OCI-LY7 (cell line): Measurements from ENCODE around the gene IHH. TPM values are rescaled to one million over a fixed set of nuclear protein-coding genes. Genes with fewer than 3 reads are reported as not detected.

Experiments used
- Bru-seq: library from RNA; stranded (reverse); fragments of 400-500 nt; gene quantifications from one replicate; lab custom pipeline; 2021; lab: Mats Ljungman, UMichigan
- BruChase-seq, 2 experiments: library from RNA; stranded (reverse); fragments of 400-500 nt; gene quantifications; one replicate each; lab custom pipeline; 2021; lab: Mats Ljungman, UMichigan
- BruUV-seq: library from RNA; stranded (reverse); fragments of 400-500 nt; replicated peaks from 2 replicates; lab custom pipeline; 2021; lab: Mats Ljungman, UMichigan
- CTCF ChIA-PET: fragments of 300-600 bp; sonication (Branson Sonifier 250); formaldehyde crosslinking; loops from one replicate; lab custom pipeline; 2022; ENCODE audit warnings: antibody characterized with exemption; ENCODE audit not compliant: unreplicated experiment; lab: Charles Lee
- POLR2A ChIA-PET: fragments of 300-600 bp; sonication (Branson Sonifier 250); formaldehyde crosslinking; loops from one replicate; lab custom pipeline; 2022; ENCODE audit warnings: antibody characterized with exemption; lab: Charles Lee
- DNase-seq: peaks from one replicate; pipeline ENCODE4 v3.0.0-alpha.2; 2015; ENCODE audit warnings: low spot score
- H2AFZ ChIP-seq: fragments of 200-600 bp; sonication (generic), shearing (Covaris generic); 2 replicates; pipeline ENCODE4 v1.6.1; 2014; ENCODE audit warnings: mild to moderate bottlenecking, antibody characterized with exemption, low read length, moderate library complexity
- H3K27ac ChIP-seq: fragments of 200-600 bp; sonication (generic); 2 replicates; pipeline ENCODE4 v1.5.1; 2014; ENCODE audit warnings: mixed run types, low read depth, mild to moderate bottlenecking, moderate library complexity, low read length, inconsistent platforms; ENCODE audit not compliant: poor library complexity, severe bottlenecking
- H3K36me3 ChIP-seq: fragments of 200-600 bp; sonication (generic); 2 replicates; pipeline ENCODE4 v1.6.1; 2014; ENCODE audit warnings: mild to moderate bottlenecking, antibody characterized with exemption, low read length, moderate library complexity, mixed read lengths; ENCODE audit not compliant: insufficient read depth
- H3K4me1 ChIP-seq: fragments of 200-600 bp; sonication (generic); 2 replicates; pipeline ENCODE4 v1.5.1; 2014; ENCODE audit warnings: mild to moderate bottlenecking, low read length; ENCODE audit not compliant: insufficient read depth, poor library complexity, severe bottlenecking
- H3K4me2 ChIP-seq: fragments of 200-600 bp; sonication (generic); 2 replicates; pipeline ENCODE4 v1.6.1; 2014; ENCODE audit warnings: mild to moderate bottlenecking, low read length
- H3K4me3 ChIP-seq: fragments of 200-600 bp; sonication (generic); 2 replicates; pipeline ENCODE4 v1.5.1; 2014; ENCODE audit warnings: mild to moderate bottlenecking, low read depth, low read length; ENCODE audit not compliant: poor library complexity, severe bottlenecking
- H3K79me2 ChIP-seq: fragments of 200-600 bp; sonication (generic); 2 replicates; pipeline ENCODE4 v1.6.1; 2016; ENCODE audit warnings: low read depth, mild to moderate bottlenecking, low read length, moderate library complexity, mixed read lengths; ENCODE audit not compliant: insufficient read depth
- H3K9me2 ChIP-seq: fragments of 200-600 bp; sonication (generic); 2 replicates; pipeline ENCODE4 v1.6.1; 2016; ENCODE audit warnings: mild to moderate bottlenecking, low read length, mixed read lengths; ENCODE audit not compliant: insufficient read depth
- H3K9me3 ChIP-seq: fragments of 200-600 bp; sonication (generic); 2 replicates; pipeline ENCODE4 v1.6.1; 2014; ENCODE audit warnings: mild to moderate bottlenecking, mixed run types, low read length, mixed read lengths
- H4K20me1 ChIP-seq: fragments of 200-600 bp; sonication (generic); 2 replicates; pipeline ENCODE4 v1.6.1; 2014; ENCODE audit warnings: mild to moderate bottlenecking, antibody characterized with exemption, low read length, moderate library complexity, mixed read lengths; ENCODE audit not compliant: insufficient read depth
- EZH2phosphoT487 ChIP-seq: fragments of 200-600 bp; sonication (generic); IDR thresholded peaks from 2 replicates; pipeline ENCODE4 v1.6.1; 2018; ENCODE audit warnings: low read depth, borderline replicate concordance, mild to moderate bottlenecking, mixed run types, antibody characterized with exemption, low read length, moderate library complexity, mixed read lengths
- intact Hi-C: fragments of 100-400 bp; cut with micrococcal nuclease; formaldehyde crosslinking; loops from one replicate; pipeline ENCODE4 v1.10.0; 2022; ENCODE audit not compliant: unreplicated experiment
- long read RNA-seq: library from polyadenylated mRNA; stranded (forward); transcript quantifications from one replicate; pipeline ENCODE4 v2.0.0, GENCODE V29; 2022
- total RNA-seq, 2 experiments: library from RNA; depleted of rRNA in 1 of 2; stranded (reverse); fragments of >200 nt in 1 of 2; shearing (Covaris generic) in 1 of 2; gene quantifications; 2 replicates each; pipeline ENCODE4 v1.2.3, GENCODE V29; 2014 to 2022
- TF ChIP-seq, protein P1 (sequence below): fragments of 200-600 bp; sonication (generic); conservative IDR thresholded peaks from 2 replicates; pipeline ENCODE4 v1.5.1; 2014; ENCODE audit warnings: mild to moderate bottlenecking, antibody characterized with exemption, low read length, moderate library complexity, mixed read lengths

IHH gene
- total RNA-seq (2014; rRNA removed; shearing (Covaris generic)) (not detected in 2 replicates), total RNA-seq (2022) (not detected in 2 replicates), Bru-seq, nascent RNA (percentile 15 among the genes with signal in this experiment), BruChase-seq, experiment 1, labeled RNA remaining after a 6-hour chase (percentile 12 among the genes with signal in this experiment), BruChase-seq, experiment 2, labeled RNA remaining after a 2-hour chase (percentile 11 among the genes with signal in this experiment)
- long read RNA-seq, result 0 reads

GRCh38 chr2:219060821-219061791 is at the start of gene IHH:
Gene IHH (minus strand): TSS chr2:219060921. CDS start chr2:219060467, 454 bp downstream.
- no peak for DNase-seq
- no peak within 1 kb of the TSS for H3K4me2 ChIP-seq
- POLR2A ChIA-PET, result interaction anchor here (1.6 kb wide), 1 partner anchor 19 kb away, joined by 3 read pairs; no protein-coding TSS in a partner anchor

GRCh38 chr2:219109471-219109870 is 48.8 kb upstream of the IHH start:
- ChIA-PET CTCF (no interaction called here), POLR2A (no interaction called here)
- BruUV-seq, result no TSS peak
- H3K36me3 ChIP-seq, result no peaks in the 10 kb centered on the region
- H3K9me3 ChIP-seq, result no peaks in the 10 kb centered on the region
- no peak overlapping the region for H3K4me2 ChIP-seq
- no peaks in the 10 kb centered on the region for H3K4me1 ChIP-seq
- no peak overlapping the region for H2AFZ ChIP-seq
- no peak overlapping the region for H3K4me3 ChIP-seq
- H4K20me1 ChIP-seq, result no peaks in the 10 kb centered on the region; the same call in 1 of the 2 replicates
- TF ChIP-seq, protein P1, sequence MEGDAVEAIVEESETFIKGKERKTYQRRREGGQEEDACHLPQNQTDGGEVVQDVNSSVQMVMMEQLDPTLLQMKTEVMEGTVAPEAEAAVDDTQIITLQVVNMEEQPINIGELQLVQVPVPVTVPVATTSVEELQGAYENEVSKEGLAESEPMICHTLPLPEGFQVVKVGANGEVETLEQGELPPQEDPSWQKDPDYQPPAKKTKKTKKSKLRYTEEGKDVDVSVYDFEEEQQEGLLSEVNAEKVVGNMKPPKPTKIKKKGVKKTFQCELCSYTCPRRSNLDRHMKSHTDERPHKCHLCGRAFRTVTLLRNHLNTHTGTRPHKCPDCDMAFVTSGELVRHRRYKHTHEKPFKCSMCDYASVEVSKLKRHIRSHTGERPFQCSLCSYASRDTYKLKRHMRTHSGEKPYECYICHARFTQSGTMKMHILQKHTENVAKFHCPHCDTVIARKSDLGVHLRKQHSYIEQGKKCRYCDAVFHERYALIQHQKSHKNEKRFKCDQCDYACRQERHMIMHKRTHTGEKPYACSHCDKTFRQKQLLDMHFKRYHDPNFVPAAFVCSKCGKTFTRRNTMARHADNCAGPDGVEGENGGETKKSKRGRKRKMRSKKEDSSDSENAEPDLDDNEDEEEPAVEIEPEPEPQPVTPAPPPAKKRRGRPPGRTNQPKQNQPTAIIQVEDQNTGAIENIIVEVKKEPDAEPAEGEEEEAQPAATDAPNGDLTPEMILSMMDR, result no peak
- TF ChIP-seq EZH2phosphoT487, result no peak
- no peak overlapping the region for H3K27ac ChIP-seq
- intact Hi-C loops, result loop anchor here (5.0 kb wide), 1 partner anchor 37 kb away; no protein-coding TSS in a partner anchor
- DNase-seq, result no peak
- H3K79me2 ChIP-seq, result no peaks in the 10 kb centered on the region
- no peaks in the 10 kb centered on the region for H3K9me2 ChIP-seq

More at GRCh38 chr2:219060821-219061791, at the start of gene IHH:
- H4K20me1 ChIP-seq, result no peaks in the 10 kb centered on the region
- no peaks in the 10 kb centered on the region for H3K9me3 ChIP-seq
- no peak for TF ChIP-seq EZH2phosphoT487
- TF ChIP-seq, protein P1, result no peak
- no peak within 1 kb of the TSS for H3K27ac ChIP-seq
- no peaks in the 10 kb centered on the region for H3K4me1 ChIP-seq
- no peaks in the 10 kb centered on the region for H3K79me2 ChIP-seq
- H3K9me2 ChIP-seq, result no peaks in the 10 kb centered on the region
- H2AFZ ChIP-seq, result no peak within 1 kb of the TSS
- CTCF ChIA-PET, result no interaction called here
- no TSS peak for BruUV-seq
- intact Hi-C loops, result no loop called here
- H3K4me3 ChIP-seq, result no peak within 1 kb of the TSS
- no peaks in the 10 kb centered on the region for H3K36me3 ChIP-seq
